GM12873 (cell line): ENCODE data around the gene KLHL3.

Experiments used
- CTCF ChIP-seq: IDR thresholded peaks from 2 replicates; pipeline ENCODE4 v1.5.1; 2012; ENCODE audit warnings: low read depth, mild to moderate bottlenecking, moderate library complexity, low read length, control low read depth; ENCODE audit not compliant: insufficient read depth; ENCODE audit errors: missing control alignments

Gene KLHL3

GRCh38 chr5:137651022-137651421 is 84.9 kb downstream of the KLHL3 start:
- no peak for TF ChIP-seq CTCF

- TF ChIP-seq CTCF: no peak
Observed at GRCh38 chr5:137649228-137649935, 86.5 kb downstream of the KLHL3 start.

- no peak for TF ChIP-seq CTCF
Observed at GRCh38 chr5:137648361-137648760, 87.5 kb downstream of the KLHL3 start.

GRCh38 chr5:137647401-137647800 is 88.5 kb downstream of the KLHL3 start:
- no peak for TF ChIP-seq CTCF

GRCh38 chr5:137646761-137647160 is 89.1 kb downstream of the KLHL3 start:
- no peak for TF ChIP-seq CTCF

GRCh38 chr5:137642091-137642490 is 93.8 kb downstream of the KLHL3 start:
- no peak for TF ChIP-seq CTCF

- no peak for TF ChIP-seq CTCF
Observed at GRCh38 chr5:137641148-137641547, 94.7 kb downstream of the KLHL3 start.
